ENCODE measurements around the gene AARSD1.
"Not testable (repeated sequence)": the region's sequence is repeated elsewhere in the genome, so short reads cannot be mapped to it uniquely, and the experiment has no call there.

AARSD1 gene

GRCh38 chr17:42917236-42917603 lies 47.0 kb downstream of the AARSD1 start:
- Histone ChIP-seq H3K4me1 (ENCODE audit: insufficient read depth, low read length) (peaks cover 9% of the 10 kb centered on the region), H3K27ac (ENCODE audit: low read depth, low read length) (no peak overlapping the region)

GRCh38 chr17:42916388-42917235 lies 47.6 kb downstream of the AARSD1 start:
- not testable (repeated sequence) for H3K4me3 ChIP-seq (ENCODE audit: low read depth in 1 of 2, low read length in 2 of 2); H3K27me3 ChIP-seq (ENCODE audit: control insufficient read depth in 1 of 2, insufficient read depth in 2 of 2, low read length in 2 of 2); H3K27ac ChIP-seq (ENCODE audit: low read depth, low read length); H3K4me1 ChIP-seq (ENCODE audit: insufficient read depth, low read length); H3K36me3 ChIP-seq (ENCODE audit: insufficient read depth, low read length); H3K9me3 ChIP-seq (ENCODE audit: low read length); H3K9ac ChIP-seq (ENCODE audit: low read length)

More at GRCh38 chr17:42917236-42917603, 47.0 kb downstream of the AARSD1 start:
- Histone ChIP-seq H3K9ac (ENCODE audit: low read length) (no peak overlapping the region), H3K4me3 (ENCODE audit: low read depth in 1 of 2, low read length in 2 of 2) (no peak overlapping the region), H3K9me3 (ENCODE audit: low read length) (no peaks in the 10 kb centered on the region), H3K27me3 (ENCODE audit: control insufficient read depth in 1 of 2, insufficient read depth in 2 of 2, low read length in 2 of 2) (no peaks in the 10 kb centered on the region), H3K36me3 (ENCODE audit: insufficient read depth, low read length) (no peaks in the 10 kb centered on the region)

DNA sequence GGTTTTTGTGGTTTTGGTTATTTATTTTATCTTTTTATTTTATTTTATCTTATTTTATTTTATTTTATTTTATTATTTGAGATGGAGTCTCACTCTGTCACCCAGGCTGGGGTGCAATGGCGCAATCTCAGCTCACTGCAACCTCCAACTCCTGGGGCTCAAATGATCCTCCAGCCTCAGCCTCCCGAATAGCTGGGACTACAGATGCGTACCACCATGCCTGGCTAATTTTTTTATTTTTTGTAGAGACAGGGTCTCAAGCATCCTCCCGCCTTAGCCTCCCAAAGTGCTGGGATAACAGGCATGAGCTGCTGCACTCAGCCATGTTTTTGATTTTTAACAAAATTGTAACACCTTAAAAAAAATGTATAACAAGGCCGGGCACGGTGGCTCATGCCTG lies 49.0 kb downstream of the AARSD1 start:
- not testable (repeated sequence) for H3K27ac ChIP-seq (ENCODE audit: low read depth, low read length); H3K4me3 ChIP-seq (ENCODE audit: low read depth in 1 of 2, low read length in 2 of 2); H3K9ac ChIP-seq (ENCODE audit: low read length); H3K36me3 ChIP-seq (ENCODE audit: insufficient read depth, low read length); H3K4me1 ChIP-seq (ENCODE audit: insufficient read depth, low read length); H3K27me3 ChIP-seq (ENCODE audit: control insufficient read depth in 1 of 2, insufficient read depth in 2 of 2, low read length in 2 of 2); H3K9me3 ChIP-seq (ENCODE audit: low read length)

DNA sequence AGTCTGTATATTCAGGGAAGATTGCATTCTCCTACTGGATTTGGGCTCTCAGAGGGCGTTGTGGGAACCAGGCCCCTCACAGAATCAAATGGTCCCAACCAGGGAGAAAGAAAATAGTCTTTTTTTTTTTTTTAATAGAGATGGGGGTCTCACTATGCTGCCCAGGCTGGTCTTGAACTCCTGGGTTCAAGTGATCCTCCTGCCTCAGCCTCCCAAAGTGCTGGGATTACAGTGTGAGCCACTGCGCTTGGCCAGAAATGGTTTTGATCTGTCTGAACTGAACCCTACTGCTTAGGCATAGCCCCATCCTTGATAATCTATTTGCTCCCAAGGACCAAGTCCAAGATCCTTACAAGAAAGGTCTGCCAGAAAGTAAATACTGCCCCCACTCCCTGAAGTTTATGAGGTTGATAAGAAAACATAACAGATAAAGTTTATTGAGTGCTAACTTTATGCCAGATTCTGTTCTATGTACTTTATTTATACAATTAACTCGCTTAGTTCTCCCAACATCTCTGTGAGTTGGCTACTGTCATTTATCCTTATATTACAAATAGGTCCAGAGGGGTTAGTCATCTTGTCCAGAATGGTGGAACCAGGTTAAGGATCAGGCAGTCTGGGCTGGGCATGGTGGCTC lies 50.2 kb downstream of the AARSD1 start:
- Histone ChIP-seq H3K27me3 (ENCODE audit: control insufficient read depth in 1 of 2, insufficient read depth in 2 of 2, low read length in 2 of 2) (no peaks in the 10 kb centered on the region), H3K36me3 (ENCODE audit: insufficient read depth, low read length) (no peaks in the 10 kb centered on the region), H3K27ac (ENCODE audit: low read depth, low read length) (no peak overlapping the region), H3K9me3 (ENCODE audit: low read length) (no peaks in the 10 kb centered on the region), H3K4me1 (ENCODE audit: insufficient read depth, low read length) (no peaks in the 10 kb centered on the region), H3K4me3 (ENCODE audit: low read depth in 1 of 2, low read length in 2 of 2) (no peak overlapping the region), H3K9ac (ENCODE audit: low read length) (no peak overlapping the region)

GRCh38 chr17:42913522-42913921 lies 50.7 kb downstream of the AARSD1 start:
- H3K9ac ChIP-seq (ENCODE audit: low read length): no peak overlapping the region
- H3K27ac ChIP-seq (ENCODE audit: low read depth, low read length): no peak overlapping the region
- H3K27me3 ChIP-seq (ENCODE audit: control insufficient read depth in 1 of 2, insufficient read depth in 2 of 2, low read length in 2 of 2): no peaks in the 10 kb centered on the region

GRCh38 chr17:42908872-42909700 lies 55.2 kb downstream of the AARSD1 start:
- Histone ChIP-seq H3K4me1 (ENCODE audit: insufficient read depth, low read length) (no peaks in the 10 kb centered on the region), H3K4me3 (ENCODE audit: low read depth in 1 of 2, low read length in 2 of 2) (no peak overlapping the region), H3K27ac (ENCODE audit: low read depth, low read length) (no peak overlapping the region), H3K9ac (ENCODE audit: low read length) (no peak overlapping the region), H3K36me3 (ENCODE audit: insufficient read depth, low read length) (no peaks in the 10 kb centered on the region), H3K9me3 (ENCODE audit: low read length) (no peaks in the 10 kb centered on the region), H3K27me3 (ENCODE audit: control insufficient read depth in 1 of 2, insufficient read depth in 2 of 2, low read length in 2 of 2) (no peaks in the 10 kb centered on the region)

More at GRCh38 chr17:42913522-42913921, 50.7 kb downstream of the AARSD1 start:
- Histone ChIP-seq H3K36me3 (ENCODE audit: insufficient read depth, low read length) (no peaks in the 10 kb centered on the region), H3K9me3 (ENCODE audit: low read length) (no peaks in the 10 kb centered on the region), H3K4me1 (ENCODE audit: insufficient read depth, low read length) (no peaks in the 10 kb centered on the region), H3K4me3 (ENCODE audit: low read depth in 1 of 2, low read length in 2 of 2) (no peak overlapping the region)

DNA sequence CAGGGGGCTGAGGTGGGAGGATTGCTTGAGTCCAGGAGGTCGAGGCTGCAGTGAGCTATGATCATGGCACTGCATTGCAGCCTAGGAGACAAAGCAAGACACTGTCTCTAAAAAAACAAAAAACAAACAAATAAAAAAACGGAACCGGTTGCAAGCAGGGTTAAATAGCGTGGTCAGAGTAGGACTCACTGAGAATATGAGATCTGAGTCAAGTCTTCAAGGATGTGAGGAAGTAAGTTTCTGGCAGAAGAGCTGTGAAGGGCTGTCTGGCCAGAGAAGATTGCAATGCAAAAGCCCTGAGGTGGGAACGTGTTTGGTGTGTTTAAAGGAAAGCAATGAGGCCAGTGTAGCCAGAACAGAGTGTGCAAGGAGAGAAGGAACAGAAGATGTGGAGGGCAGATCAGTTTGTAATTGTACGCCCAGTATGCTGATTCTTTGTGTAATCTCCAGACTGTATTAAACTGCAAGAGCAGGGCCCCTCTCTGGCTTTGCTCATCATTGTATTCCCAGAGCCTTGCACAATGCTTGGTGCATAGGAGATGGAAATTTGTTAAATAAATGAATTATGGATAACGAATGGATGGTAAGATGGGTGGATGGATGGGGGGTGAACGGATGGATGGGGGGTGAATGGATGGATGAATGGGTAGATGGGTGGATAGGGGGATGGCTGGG lies 57.3 kb downstream of the AARSD1 start:
- H3K4me3 ChIP-seq (ENCODE audit: low read depth in 1 of 2, low read length in 2 of 2): no peak overlapping the region
- no peaks in the 10 kb centered on the region for H3K27me3 ChIP-seq (ENCODE audit: control insufficient read depth in 1 of 2, insufficient read depth in 2 of 2, low read length in 2 of 2)
- H3K27ac ChIP-seq (ENCODE audit: low read depth, low read length): no peak overlapping the region
- H3K9ac ChIP-seq (ENCODE audit: low read length): no peak overlapping the region
- no peaks in the 10 kb centered on the region for H3K4me1 ChIP-seq (ENCODE audit: insufficient read depth, low read length)
- H3K36me3 ChIP-seq (ENCODE audit: insufficient read depth, low read length): no peaks in the 10 kb centered on the region
- no peaks in the 10 kb centered on the region for H3K9me3 ChIP-seq (ENCODE audit: low read length)

DNA sequence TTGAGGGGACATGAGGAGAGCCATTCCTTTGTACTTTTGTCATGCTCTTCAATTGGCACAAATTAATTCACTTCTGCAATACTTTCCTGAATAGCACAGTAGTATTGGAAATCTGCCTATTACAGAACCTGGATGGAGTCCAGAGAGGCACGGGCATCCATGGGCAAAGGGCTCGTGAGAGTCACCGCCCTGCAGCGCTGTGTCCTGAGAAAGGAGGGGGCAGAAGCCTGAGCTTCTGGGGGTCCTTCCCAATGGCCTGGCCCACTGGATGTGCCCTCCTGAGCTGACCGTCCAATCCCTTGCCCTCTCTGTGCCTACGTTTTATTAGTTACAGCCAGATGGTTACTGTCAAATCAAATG lies 60.2 kb downstream of the AARSD1 start:
- H3K9me3 ChIP-seq (ENCODE audit: low read length): no peaks in the 10 kb centered on the region
- no peaks in the 10 kb centered on the region for H3K27me3 ChIP-seq (ENCODE audit: control insufficient read depth in 1 of 2, insufficient read depth in 2 of 2, low read length in 2 of 2)
- H3K9ac ChIP-seq (ENCODE audit: low read length): no peak overlapping the region
- H3K4me3 ChIP-seq (ENCODE audit: low read depth in 1 of 2, low read length in 2 of 2): no peak overlapping the region
- no peaks in the 10 kb centered on the region for H3K4me1 ChIP-seq (ENCODE audit: insufficient read depth, low read length)
- no peak overlapping the region for H3K27ac ChIP-seq (ENCODE audit: low read depth, low read length)
- H3K36me3 ChIP-seq (ENCODE audit: insufficient read depth, low read length): no peaks in the 10 kb centered on the region

DNA sequence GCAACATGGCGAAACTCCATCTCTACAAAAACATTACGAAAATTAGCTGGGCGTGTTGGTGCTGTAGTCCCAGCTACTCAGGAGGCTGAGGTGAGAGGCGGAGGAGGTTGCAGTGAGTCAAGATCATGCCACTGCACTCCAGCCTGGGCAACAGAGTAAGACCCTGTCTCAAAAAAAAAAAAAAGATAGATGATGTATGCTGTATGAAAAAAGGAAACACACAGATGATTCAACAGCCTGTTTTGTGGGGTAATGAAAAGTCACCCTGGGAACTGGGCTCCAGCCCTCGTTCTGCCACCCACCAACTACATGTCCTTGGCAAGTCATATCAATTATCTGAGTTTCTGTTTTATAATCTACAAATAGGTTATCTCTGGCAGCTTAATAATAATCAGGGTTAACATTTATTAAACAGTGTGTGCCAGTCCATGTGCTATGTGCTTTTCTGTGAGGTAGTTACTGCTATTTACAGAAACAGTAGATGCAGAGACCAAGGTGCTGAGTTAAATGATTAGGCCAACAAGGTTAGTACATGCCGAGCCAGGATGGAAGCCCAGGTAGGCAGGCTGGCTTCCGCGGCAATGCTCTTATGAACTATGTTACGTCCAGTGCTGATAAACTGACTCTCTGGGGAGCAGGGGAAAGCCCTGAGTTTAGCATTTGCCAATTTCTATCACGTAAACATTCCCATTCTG lies 62.6 kb downstream of the AARSD1 start:
- Histone ChIP-seq H3K4me3 (ENCODE audit: low read depth in 1 of 2, low read length in 2 of 2) (no peak overlapping the region), H3K36me3 (ENCODE audit: insufficient read depth, low read length) (no peaks in the 10 kb centered on the region), H3K27me3 (ENCODE audit: control insufficient read depth in 1 of 2, insufficient read depth in 2 of 2, low read length in 2 of 2) (no peaks in the 10 kb centered on the region), H3K9ac (ENCODE audit: low read length) (no peak overlapping the region), H3K4me1 (ENCODE audit: insufficient read depth, low read length) (no peaks in the 10 kb centered on the region), H3K9me3 (ENCODE audit: low read length) (no peaks in the 10 kb centered on the region), H3K27ac (ENCODE audit: low read depth, low read length) (no peak overlapping the region)

Data from muscle layer of colon (tissue), 2 donors.